B cell (primary cell): ENCODE measurements around the gene FAM3B. TPM values are rescaled to one million over a fixed set of nuclear protein-coding genes. Genes with fewer than 3 reads are reported as not detected.

ENCODE experiments used
- ATAC-seq: fragments of 200-7000 bp; cut with Tn5 transposase; one replicate; pipeline ENCODE4 v1.10.0; 2021; ENCODE audit warnings: low read depth, mild to moderate bottlenecking, moderate number of reproducible peaks, moderate library complexity
- CTCF ChIA-PET: fragments of 350-600 bp; sonication (Branson Sonifier 250); formaldehyde crosslinking; loops from one replicate; lab custom pipeline; 2021; ENCODE audit warnings: antibody characterized with exemption, inconsistent platforms; lab: Charles Lee
- POLR2A ChIA-PET: fragments of 350-600 bp; sonication (Branson Sonifier 250); formaldehyde crosslinking; loops from one replicate; lab custom pipeline; 2021; ENCODE audit warnings: antibody characterized with exemption; lab: Charles Lee
- DNase-seq: peaks from one replicate; pipeline ENCODE4 v3.0.0; 2013
- H2AFZ ChIP-seq: 2 replicates; pipeline ENCODE4 v1.6.1; 2012; ENCODE audit warnings: mild to moderate bottlenecking, low read depth, low read length; ENCODE audit not compliant: insufficient read depth, poor library complexity, severe bottlenecking
- H3K27ac ChIP-seq, 2 donors: 1 replicate in 1 of 2; 2 replicates in 1 of 2; pipeline ENCODE4 v1.5.1; 2012 to 2013; ENCODE audit warnings: low read length in 2 of 2, mild to moderate bottlenecking in 2 of 2, moderate library complexity in 1 of 2
- H3K27me3 ChIP-seq, 4 experiments: fragments of 200-600 bp in 1 of 4; sonication (generic) in 1 of 4; replicated peaks in 1 of 4; 1 replicate in 2 of 4; 2 replicates in 2 of 4; pipeline versions ENCODE4 v1.6.1 to v1.7.0; 2013 to 2016; ENCODE audit warnings: low read length in 3 of 4, mild to moderate bottlenecking in 2 of 4, mixed read lengths in 1 of 4, moderate library complexity in 1 of 4; ENCODE audit not compliant: insufficient read depth in 4 of 4, control insufficient read depth in 3 of 4; ENCODE audit errors: control extremely low read depth in 1 of 4
- H3K36me3 ChIP-seq, 2 experiments: replicated peaks in 1 of 2; 1 replicate in 1 of 2; 2 replicates in 1 of 2; pipeline versions ENCODE4 v1.6.1 to v1.7.1; 2013; ENCODE audit warnings: low read length in 1 of 2; ENCODE audit not compliant: insufficient read depth in 2 of 2, control insufficient read depth in 1 of 2; ENCODE audit errors: control extremely low read depth in 1 of 2, extremely low read depth in 1 of 2
- H3K4me1 ChIP-seq, 2 donors: fragments of 200-600 bp in 1 of 2; sonication (generic) in 1 of 2; 1 replicate in 1 of 2; 2 replicates in 1 of 2; pipeline versions ENCODE4 v1.5.1 to v1.6.1; 2013 to 2017; ENCODE audit warnings: low read length in 2 of 2; ENCODE audit not compliant: control insufficient read depth in 2 of 2, insufficient read depth in 2 of 2
- H3K4me2 ChIP-seq: replicated peaks from 2 replicates; pipeline ENCODE3; 2012; ENCODE audit warnings: mild to moderate bottlenecking, low read depth, low read length; ENCODE audit not compliant: poor library complexity, severe bottlenecking
- H3K4me3 ChIP-seq, 5 experiments: fragments of 200-600 bp in 1 of 5; sonication (generic) in 1 of 5; 1 replicate in 3 of 5; 2 replicates in 2 of 5; pipeline versions ENCODE4 v1.5.1 to v1.7.0; 2011 to 2016; ENCODE audit warnings: low read length in 4 of 5, mild to moderate bottlenecking in 4 of 5, low read depth in 2 of 5, control low read depth in 1 of 5, moderate library complexity in 1 of 5; ENCODE audit not compliant: insufficient read depth in 1 of 5; ENCODE audit errors: control extremely low read depth in 1 of 5, extremely low read depth in 1 of 5
- H3K79me2 ChIP-seq: fragments of 200-600 bp; sonication (generic); one replicate; pipeline ENCODE4 v1.6.0; 2016; ENCODE audit warnings: low read length; ENCODE audit not compliant: control insufficient read depth, insufficient read depth
- H3K9ac ChIP-seq: fragments of 200-600 bp; sonication (generic); 2 replicates; pipeline ENCODE4 v1.6.1; 2017; ENCODE audit warnings: mild to moderate bottlenecking, low read length, moderate library complexity
- H3K9me3 ChIP-seq, 3 donors: one replicate each; pipeline versions ENCODE4 v1.6.1 to v1.7.1; 2013; ENCODE audit warnings: low read length in 2 of 3; ENCODE audit not compliant: control insufficient read depth in 2 of 3, insufficient read depth in 1 of 3; ENCODE audit errors: control extremely low read depth in 1 of 3
- H4K20me1 ChIP-seq: 2 replicates; pipeline ENCODE4 v1.6.0; 2012; ENCODE audit warnings: mild to moderate bottlenecking, low read length; ENCODE audit not compliant: insufficient read depth, control insufficient read depth, poor library complexity, severe bottlenecking
- H3K27ac Mint-ChIP-seq: one replicate; pipeline ENCODE4 v1.8.0; 2021; ENCODE audit warnings: mixed read lengths
- H3K27me3 Mint-ChIP-seq: one replicate; pipeline ENCODE4 v1.8.0; 2021; ENCODE audit warnings: mixed read lengths
- H3K4me1 Mint-ChIP-seq: one replicate; pipeline ENCODE4 v1.8.0; 2021; ENCODE audit warnings: mixed read lengths
- H3K4me3 Mint-ChIP-seq: one replicate; pipeline ENCODE4 v1.8.0; 2021; ENCODE audit warnings: mixed read lengths
- H3K9me3 Mint-ChIP-seq: one replicate; pipeline ENCODE4 v1.8.0; 2022; ENCODE audit warnings: mixed read lengths; ENCODE audit not compliant: insufficient read depth
- CTCF ChIP-seq: fragments of 200-600 bp; IDR thresholded peaks from one replicate; pipeline ENCODE4 v1.8.0; 2022; ENCODE audit warnings: antibody characterized with exemption, mild to moderate bottlenecking
- EZH2 ChIP-seq: IDR thresholded peaks from 2 replicates; pipeline ENCODE4 v1.6.1; 2012; ENCODE audit warnings: borderline replicate concordance, low read depth, mild to moderate bottlenecking, moderate library complexity, low read length; ENCODE audit not compliant: insufficient read depth, poor library complexity, severe bottlenecking
- WGBS: methylation state at CpG from one replicate; pipeline ENCODE4 v1.1.5; 2013; ENCODE audit warnings: missing lambda C conversion rate; ENCODE audit not compliant: insufficient coverage; 5-methylcytosine and 5-hydroxymethylcytosine counted together
- intact Hi-C: fragments of 100-400 bp; cut with micrococcal nuclease; formaldehyde crosslinking; loops from one replicate; pipeline ENCODE4 v1.10.0; 2022
- polyA plus RNA-seq: library from polyadenylated mRNA; depleted of rRNA; stranded (reverse); fragments of >200 nt; gene quantifications from 2 replicates; pipeline ENCODE4 v1.2.3, GENCODE V29; 2012
- total RNA-seq, 2 donors: library from RNA; stranded (reverse); fragments of 120-200 nt in 1 of 2; gene quantifications; 1 replicate in 1 of 2; 2 replicates in 1 of 2; pipeline versions ENCODE4 v1.2.3 to v1.2.4, GENCODE V29; 2013 to 2022

Gene FAM3B
- total and polyA plus RNA-seq, 2 donors (not counting 1 experiment from before 2014, with no cell fraction given) = 0.09 TPM; not detected in 1

- Histone ChIP-seq H3K4me1 (peaks cover 0 to 3% of the 10 kb centered on the region in 2 donors), H2AFZ (no peak overlapping the region), H3K27me3 (no peaks in the 10 kb centered on the region), H3K4me3 (no peak overlapping the region), H3K36me3 (no peaks in the 10 kb centered on the region), H3K9ac (no peak overlapping the region), H3K4me2 (no peak overlapping the region), H3K27ac (no peak overlapping the region), H3K79me2 (no peaks in the 10 kb centered on the region), H4K20me1 (no peaks in the 10 kb centered on the region), H3K9me3 (no peaks in the 10 kb centered on the region)
- TF ChIP-seq CTCF (no peak), EZH2 (no peak)
- no peak for ATAC-seq
- peaks cover 3% of the 10 kb centered on the region for H3K27me3 Mint-ChIP-seq
- H3K4me3 Mint-ChIP-seq = no peak overlapping the region
- no peak overlapping the region for H3K27ac Mint-ChIP-seq
- intact Hi-C loops = no loop called here
- 93% methylated on average over 5 of the region's 7 CpGs for whole genome bisulfite sequencing
- H3K4me1 Mint-ChIP-seq = peaks cover 4% of the 10 kb centered on the region
- POLR2A ChIA-PET = no interaction called here
- H3K9me3 Mint-ChIP-seq = no peaks in the 10 kb centered on the region
- CTCF ChIA-PET = interaction anchor here (1.7 kb wide), 1 partner anchor 42 kb away, joined by 9 read pairs; no protein-coding TSS in a partner anchor
- no peak for DNase-seq
These were observed 8.7 kb downstream of the FAM3B start for GRCh38 chr21:41325138-41325912.

GRCh38 chr21:41326414-41327080 lies 9.9 kb downstream of the FAM3B start:
- ATAC-seq (no peak), DNase-seq (no peak)
- CTCF ChIA-PET = interaction anchor here (1.7 kb wide), 1 partner anchor 43 kb away, joined by 9 read pairs; no protein-coding TSS in a partner anchor
- 80% methylated on average over 11 of the region's 13 CpGs for WGBS
- peaks cover 2% of the 10 kb centered on the region for H3K4me1 Mint-ChIP-seq
- Histone ChIP-seq H3K79me2 (no peaks in the 10 kb centered on the region), H2AFZ (no peak overlapping the region), H3K4me1 (peaks cover 0 to under 1% of the 10 kb centered on the region in 2 donors), H3K4me2 (no peak overlapping the region), H4K20me1 (no peaks in the 10 kb centered on the region), H3K27me3 (no peaks in the 10 kb centered on the region), H3K36me3 (no peaks in the 10 kb centered on the region), H3K27ac (no peak overlapping the region), H3K9me3 (no peaks in the 10 kb centered on the region), H3K9ac (no peak overlapping the region), H3K4me3 (no peak overlapping the region)
- intact Hi-C loops = no loop called here
- no peak for TF ChIP-seq CTCF
- TF ChIP-seq EZH2 = no peak
- no peaks in the 10 kb centered on the region for H3K27me3 Mint-ChIP-seq
- H3K27ac Mint-ChIP-seq = no peak overlapping the region
- H3K4me3 Mint-ChIP-seq = no peak overlapping the region
- POLR2A ChIA-PET = no interaction called here
- no peaks in the 10 kb centered on the region for H3K9me3 Mint-ChIP-seq
